HG02642 (cell line): ENCODE results near the gene TP73.
"Not testable (repeated sequence)": the region's sequence is repeated elsewhere in the genome, so short reads cannot be mapped to it uniquely, and the experiment has no call there.

ENCODE experiments used
- ATAC-seq: cut with Tn5 transposase; IDR thresholded peaks from one replicate; pipeline ENCODE4 v1.9.1; 2021; ENCODE audit warnings: mild to moderate bottlenecking; ENCODE audit not compliant: unreplicated experiment, poor library complexity

TP73 gene

GRCh38 chr1:3617806-3618345 is 34.4 kb upstream of the TP73 start:
- ATAC-seq, result no peak

GRCh38 chr1:3618531-3618880 is 33.8 kb upstream of the TP73 start:
- no peak for ATAC-seq

- ATAC-seq, result no peak
These were observed 33.2 kb upstream of the TP73 start for GRCh38 chr1:3618881-3619671.

DNA sequence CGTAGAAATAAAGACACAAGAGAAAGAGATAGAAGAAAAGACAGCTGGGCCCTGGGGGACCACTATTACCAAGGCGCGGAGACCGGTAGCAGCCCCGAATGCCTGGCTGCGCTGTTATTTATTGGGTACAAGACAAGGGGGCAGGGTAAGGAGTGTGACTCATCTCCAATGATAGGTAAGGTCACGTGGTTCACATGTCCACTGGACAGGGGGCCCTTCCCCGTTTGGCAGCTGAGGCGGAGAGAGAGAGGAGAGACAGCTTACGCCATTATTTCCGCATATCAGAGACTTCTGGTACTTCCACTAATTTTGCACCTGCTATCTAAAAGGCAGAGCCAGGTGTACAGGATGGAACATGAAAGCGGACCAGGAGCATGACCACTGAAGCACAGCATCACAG is 31.6 kb upstream of the TP73 start:
- no peak for ATAC-seq

- not testable (repeated sequence) for ATAC-seq
These were observed 31.1 kb upstream of the TP73 start for GRCh38 chr1:3621151-3621671.

GRCh38 chr1:3622102-3622501 is 30.2 kb upstream of the TP73 start:
- ATAC-seq, result not testable (repeated sequence)

GRCh38 chr1:3623441-3624199 is 28.7 kb upstream of the TP73 start:
- no peak for ATAC-seq

DNA sequence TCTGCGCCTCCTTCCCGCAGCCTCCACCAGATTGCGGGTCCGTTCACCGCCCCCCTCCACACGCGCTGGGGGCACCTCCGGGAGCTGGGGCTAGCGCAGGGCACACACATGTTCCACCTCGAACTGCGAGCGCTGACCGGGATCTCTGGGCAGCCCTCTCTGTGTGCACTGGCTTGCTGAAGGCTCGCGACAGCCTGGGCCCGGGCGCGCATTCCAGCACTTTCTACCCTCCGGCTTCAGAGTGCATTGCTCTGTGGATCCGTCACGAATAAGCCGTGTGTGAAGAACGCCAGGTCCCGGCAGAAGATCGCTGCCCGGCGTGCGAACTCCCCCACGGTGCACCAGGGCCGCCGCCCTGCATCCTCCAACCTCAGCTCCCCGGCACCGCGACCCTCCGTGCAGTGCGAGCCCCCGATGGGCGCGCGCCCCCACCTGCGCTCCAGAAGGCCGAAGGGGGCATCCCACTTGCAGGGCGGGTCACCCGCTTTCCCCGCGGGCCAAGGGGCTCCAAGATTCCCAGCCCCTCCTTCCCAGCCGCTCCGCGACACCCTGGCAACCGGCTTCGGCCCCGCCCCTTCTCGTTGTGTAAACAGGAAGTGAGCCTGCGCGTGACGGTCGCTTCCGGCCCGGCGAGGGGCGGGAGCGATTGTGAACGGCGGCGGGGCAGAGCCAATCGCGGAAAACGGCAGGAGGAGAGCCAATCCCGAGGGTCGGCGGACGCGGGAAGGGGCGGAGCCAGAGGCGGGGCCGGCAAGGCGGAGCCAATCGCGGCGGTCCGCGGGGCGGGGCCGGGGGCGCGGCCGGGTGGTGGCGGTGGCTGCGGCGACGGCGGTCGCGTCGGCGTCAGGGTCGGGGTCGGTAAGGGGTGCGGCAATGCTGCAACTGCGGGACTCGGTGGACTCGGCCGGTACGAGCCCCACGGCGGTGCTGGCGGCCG is 27.8 kb upstream of the TP73 start, which contains the start of gene TPRG1L:
Gene TPRG1L (plus strand): TSS at position 816 of the 937 bp plus-strand sequence. CDS start 58 bp downstream, at position 874.
- peak; percentile 95 for ATAC-seq

DNA sequence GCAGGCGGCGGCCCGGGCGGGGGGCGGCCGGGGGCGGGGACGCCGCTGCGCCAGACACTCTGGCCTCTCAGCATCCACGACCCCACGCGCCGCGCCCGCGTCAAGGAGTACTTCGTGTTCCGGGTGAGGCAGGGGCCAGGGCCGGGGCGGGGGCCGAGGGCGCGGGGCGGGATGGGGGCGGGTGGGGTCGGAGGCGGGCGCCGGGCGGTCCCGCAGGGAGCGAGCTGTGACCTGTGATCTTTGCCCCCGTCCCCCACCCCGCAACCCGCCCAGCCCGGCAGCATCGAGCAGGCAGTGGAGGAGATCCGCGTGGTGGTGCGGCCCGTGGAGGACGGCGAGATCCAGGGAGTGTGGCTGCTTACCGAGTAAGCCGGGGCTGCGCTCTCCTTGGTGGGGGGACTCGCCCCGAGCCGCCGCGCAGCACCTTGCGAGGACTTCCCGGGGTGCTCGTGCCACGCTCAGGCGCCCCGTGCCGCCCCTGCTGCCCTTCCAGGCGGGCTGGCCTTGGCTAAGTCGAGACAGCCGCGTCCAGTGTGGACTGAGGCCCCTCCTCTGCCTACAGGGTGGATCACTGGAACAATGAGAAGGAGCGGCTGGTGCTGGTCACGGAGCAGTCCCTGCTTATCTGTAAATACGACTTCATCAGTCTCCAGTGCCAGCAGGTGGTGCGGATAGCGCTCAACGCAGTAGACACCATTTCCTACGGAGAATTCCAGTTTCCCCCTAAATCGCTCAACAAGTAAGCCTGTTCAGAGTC is 27.0 kb upstream of the TP73 start:
- peak; percentile 1 for ATAC-seq

GRCh38 chr1:3626025-3626424 is 26.3 kb upstream of the TP73 start:
- ATAC-seq, result no peak

GRCh38 chr1:3627515-3628253 is 24.6 kb upstream of the TP73 start:
- ATAC-seq, result no peak

DNA sequence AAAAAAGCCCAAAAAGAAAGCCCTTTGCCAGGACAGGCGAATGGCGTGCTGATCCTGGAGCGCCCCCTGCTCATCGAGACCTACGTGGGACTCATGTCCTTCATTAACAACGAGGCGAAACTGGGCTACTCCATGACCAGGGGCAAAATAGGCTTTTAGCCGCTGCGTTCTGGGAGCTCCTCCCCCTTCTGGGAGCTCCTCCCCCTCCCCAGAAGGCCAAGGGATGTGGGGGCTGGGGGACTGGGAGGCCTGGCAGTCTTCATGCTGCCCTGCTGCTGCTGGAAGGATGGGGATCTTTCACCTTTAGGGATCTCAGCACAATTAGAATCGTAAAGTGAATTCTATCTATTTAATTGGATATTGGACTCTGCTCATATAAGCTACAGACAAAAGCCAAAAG is 23.9 kb upstream of the TP73 start:
- no peak for ATAC-seq

- no peak for ATAC-seq
These were observed 22.7 kb upstream of the TP73 start for GRCh38 chr1:3629561-3630160.

- ATAC-seq, result no peak
These were observed 22.1 kb upstream of the TP73 start for GRCh38 chr1:3630161-3630611.

DNA sequence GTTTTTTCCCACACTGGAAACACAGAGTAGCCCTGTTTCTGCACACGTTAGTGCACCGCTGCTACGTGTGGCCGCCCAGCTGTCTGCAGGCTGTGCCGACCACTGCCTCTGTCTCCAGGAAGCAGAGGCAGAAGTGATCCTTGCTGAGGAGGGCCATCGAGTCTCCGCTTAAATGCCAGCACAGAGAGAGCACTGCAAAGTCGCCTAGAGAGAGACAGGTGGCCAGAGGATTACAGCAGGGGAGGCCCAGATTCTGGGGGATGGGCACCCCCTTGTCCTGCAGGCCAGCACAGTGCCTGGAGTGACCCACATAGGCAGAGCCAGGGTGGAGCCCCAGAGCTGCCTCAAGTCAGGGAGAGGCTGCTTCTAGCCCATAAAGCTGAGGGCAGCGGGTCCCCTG is 21.4 kb upstream of the TP73 start:
- ATAC-seq, result no peak

DNA sequence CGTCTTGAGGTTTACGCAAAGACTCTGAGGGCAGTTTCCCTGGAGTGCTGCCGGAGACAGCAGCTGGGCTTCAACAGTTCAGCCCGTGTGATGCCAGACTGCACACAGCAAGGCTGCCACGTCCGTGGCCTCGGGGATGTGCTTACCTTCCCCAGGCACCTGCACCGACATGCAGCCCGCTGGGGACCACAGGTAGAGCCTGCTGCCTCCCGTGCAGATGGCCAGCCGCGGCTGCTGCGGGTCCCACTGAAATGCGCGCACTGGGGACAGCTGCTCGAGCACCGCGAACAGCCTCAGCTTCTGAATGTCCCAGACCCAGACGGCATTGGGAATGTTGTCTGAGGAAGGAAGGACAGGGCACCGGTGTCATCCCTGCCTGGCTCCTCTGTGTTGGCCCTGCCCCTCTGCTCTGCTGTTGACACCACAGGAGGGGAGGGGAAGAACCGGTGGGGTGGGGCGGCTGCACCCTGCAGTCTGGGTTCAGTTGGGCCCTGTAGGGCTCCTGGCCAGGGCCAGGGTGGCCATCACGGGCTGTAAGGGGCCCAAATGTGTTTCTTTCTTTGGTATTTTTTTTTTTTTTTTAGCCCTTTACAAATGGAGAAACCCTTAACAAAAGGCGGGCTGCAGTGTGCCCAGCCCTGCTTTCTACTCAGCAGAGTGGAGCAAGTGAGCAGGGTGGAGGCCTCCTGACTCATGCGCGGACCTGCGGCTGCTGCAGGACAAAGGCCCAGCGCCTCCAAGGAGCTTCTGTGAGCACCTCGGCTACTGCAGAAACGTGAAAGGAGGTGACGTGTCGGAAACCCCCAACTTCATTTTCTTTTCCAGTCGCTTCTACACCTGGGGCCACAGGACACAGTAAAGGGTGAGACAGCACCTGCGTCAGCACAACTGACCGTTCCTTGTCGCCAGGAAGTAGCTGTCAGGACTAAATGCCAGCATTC is 20.7 kb upstream of the TP73 start:
- no peak for ATAC-seq

GRCh38 chr1:3632298-3632697 is 20.0 kb upstream of the TP73 start:
- no peak for ATAC-seq
